ENCODE measurements around the gene PLIN5.
A peak's percentile ranks its signal among the peaks of the same experiment; 100 is the strongest.
"Not testable (repeated sequence)": the region's sequence is repeated elsewhere in the genome, so short reads cannot be mapped to it uniquely, and the experiment has no call there.

The PLIN5 gene

DNA sequence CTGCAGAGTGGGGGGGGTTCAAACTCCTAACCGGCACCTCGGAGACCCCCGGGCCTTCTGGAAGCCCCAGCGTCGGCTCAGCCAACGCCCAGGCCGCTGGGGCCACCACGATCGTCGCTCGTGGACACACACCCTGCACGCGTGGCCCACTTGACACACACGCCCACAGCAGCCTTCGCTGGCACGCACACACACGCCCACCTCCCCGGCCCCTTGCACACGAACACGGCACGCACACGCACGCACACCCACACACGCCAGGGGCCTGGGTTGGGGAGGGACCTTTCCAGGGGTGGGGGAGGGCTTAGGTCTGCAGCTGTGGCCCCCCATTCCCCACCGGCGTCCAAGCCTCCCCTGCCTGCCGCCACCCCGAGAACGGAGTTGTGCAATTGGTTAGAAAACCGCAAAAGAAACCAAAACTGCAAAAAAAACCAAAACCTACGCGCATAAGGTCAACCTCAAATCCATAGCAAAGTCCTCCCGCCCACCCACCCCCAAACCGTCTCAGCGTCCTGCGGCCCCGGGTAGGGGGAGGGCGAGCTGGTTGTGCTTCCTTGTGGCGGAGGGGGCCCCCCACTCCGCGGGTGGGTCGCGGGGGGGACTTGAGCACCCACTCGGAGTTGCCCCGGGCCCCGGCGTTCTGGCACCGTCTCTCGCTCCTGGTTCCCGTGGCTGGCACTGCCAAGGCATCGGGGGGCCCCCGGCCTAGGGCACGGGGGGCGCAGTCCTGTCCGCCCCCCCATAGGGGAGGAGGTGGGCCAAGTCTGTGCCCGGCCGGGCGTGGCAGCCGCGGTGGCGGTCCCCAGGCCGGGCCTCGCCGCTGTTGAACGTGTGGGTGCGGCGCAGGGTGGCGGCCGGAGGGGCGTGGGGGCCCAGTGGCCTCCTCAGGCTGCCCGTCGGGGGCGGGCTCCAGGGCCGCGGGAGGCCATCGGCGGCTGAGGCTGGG is 8.1 kb upstream of the PLIN5 start:
- DNase-seq: no peak

DNA sequence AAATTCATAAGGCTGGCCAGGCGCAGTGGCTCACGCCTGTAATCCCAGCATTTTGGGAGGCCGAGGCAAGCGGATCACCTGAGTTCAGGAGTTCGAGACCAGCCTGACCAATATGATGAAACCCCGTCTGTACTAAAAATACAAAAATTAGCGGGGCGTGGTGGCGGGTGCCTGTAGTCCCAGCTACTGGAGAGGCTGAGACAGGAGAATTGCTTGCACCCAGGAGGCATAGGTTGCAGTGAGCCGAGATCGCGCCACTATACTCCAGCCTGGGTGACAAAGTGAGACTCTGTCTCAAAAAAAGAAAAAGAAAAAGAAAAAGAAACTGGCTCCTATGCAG is 6.8 kb upstream of the PLIN5 start:
- DNase-seq: not testable (repeated sequence)

- DNase-seq: no peak
Measured at GRCh38 chr19:4541114-4541805, 6.2 kb upstream of the PLIN5 start.

GRCh38 chr19:4539693-4540581 is 4.9 kb upstream of the PLIN5 start, which contains the start of gene LRG1:
LRG1 (minus strand) TSS chr19:4540036; CDS start chr19:4540013, 23 bp downstream.
- peak; percentile 20 for DNase-seq

- no peak for DNase-seq
Measured at GRCh38 chr19:4539169-4539692, 4.2 kb upstream of the PLIN5 start.

DNA sequence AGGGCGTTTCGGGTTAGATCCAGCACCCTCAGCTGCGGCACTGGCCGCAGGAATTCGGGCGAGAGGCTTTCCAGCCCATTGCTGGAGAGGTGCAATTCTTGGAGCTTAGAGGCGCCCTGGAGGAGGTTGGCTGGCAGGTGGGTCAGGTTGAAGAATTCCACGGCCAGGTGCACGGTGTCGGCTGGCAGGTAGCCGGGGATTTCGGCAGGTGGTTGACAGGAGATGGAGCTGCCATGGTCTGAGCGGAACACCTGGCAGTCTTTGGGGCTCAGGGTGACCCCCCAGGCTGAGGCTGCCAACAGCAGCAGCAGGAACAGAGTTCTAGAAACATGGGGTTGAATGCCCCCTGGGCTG is 3.6 kb upstream of the PLIN5 start:
- no peak for DNase-seq

GRCh38 chr19:4537953-4538600 is 3.1 kb upstream of the PLIN5 start:
- DNase-seq: no peak

DNA sequence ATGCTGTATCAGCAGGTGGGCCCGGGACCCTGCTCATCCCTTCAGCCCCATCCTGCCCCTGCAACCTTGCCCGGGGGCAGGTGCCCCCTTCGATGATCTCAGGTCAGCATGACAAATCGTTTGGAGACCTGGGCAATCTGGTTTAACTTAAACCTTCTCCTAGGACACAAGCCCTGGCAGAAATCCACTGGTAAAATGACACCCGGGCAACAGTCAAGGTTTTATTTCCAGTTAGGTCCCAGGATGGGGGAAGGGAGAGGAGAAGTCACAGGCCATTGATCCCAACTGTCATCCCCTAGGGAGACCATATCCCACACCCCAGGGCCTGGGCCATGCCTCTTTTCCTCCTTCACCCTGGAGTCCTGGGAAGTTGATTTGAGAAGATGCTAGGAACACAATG is 1.8 kb upstream of the PLIN5 start:
- DNase-seq: no peak

- DNase-seq: no peak
Measured at GRCh38 chr19:4533835-4534424, 1.1 kb downstream of the PLIN5 start.

DNA sequence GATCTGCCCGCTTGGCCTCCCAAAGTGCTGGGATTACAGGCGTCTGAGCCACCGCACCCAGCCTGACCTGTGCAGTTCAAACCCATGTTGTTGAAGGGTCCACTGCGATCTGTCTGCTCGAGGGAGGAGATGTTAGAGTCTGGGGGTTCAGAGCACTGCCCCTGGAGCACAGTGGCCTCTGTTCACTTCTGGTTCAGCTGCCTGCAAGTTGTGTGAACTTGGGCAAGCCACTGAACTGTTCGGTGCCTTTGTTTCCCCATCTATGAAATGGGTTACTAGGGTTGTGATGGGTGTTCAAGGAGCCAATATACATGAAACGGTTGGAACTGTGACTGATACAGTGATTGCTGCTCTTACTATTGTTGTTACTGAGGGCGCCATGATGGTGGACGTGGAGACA is 1.7 kb downstream of the PLIN5 start:
- DNase-seq: no peak

GRCh38 chr19:4531562-4532165 is 3.4 kb downstream of the PLIN5 start:
- no peak for DNase-seq

- DNase-seq: no peak
Measured at GRCh38 chr19:4529924-4530522, 5.0 kb downstream of the PLIN5 start.

- no peak for DNase-seq
Measured at GRCh38 chr19:4528843-4529242, 6.2 kb downstream of the PLIN5 start.

DNA sequence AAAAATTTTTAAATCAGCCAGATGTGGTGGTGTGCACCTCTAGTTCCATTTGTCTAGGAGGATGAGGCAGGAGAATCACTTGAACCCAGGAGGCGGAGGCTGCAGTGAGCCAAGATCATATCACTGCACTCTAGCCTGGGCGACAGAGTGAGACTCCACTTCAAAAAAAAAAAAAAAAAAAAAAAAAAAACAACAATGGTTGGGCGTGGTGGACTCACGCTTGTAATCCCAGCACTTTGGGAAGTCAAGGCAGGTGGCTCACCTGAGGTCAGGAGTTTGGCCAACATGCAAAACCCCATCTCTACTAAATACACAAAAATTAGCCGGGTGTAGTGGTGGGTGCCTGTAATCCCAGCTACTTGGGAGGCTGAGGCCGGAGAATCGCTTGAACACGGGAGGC is 7.6 kb downstream of the PLIN5 start:
- DNase-seq: not testable (repeated sequence)

DNA sequence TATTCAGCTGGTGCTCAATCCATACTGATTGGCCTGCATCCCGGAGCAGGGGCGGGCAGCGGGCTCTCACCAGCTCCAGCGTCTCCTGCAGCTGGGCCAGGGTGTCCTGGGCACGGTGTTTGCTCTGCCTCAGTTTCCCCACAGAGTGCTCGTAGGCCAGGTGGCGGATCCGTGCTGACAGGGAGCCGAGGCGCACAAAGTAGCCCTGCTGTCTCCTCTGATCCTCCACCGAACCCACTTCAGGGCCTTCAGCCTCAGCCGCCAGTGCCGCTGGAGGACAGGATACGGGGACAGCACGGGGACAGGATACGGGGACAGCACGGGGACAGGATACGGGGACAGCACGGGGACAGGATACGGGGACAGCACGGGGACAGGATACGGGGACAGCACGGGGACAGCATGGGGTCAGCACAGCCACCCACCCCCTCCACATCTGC is 9.4 kb downstream of the PLIN5 start:
- DNase-seq: no peak

GRCh38 chr19:4524808-4525562 is 10.0 kb downstream of the PLIN5 start:
- peak; percentile 57 for DNase-seq

DNA sequence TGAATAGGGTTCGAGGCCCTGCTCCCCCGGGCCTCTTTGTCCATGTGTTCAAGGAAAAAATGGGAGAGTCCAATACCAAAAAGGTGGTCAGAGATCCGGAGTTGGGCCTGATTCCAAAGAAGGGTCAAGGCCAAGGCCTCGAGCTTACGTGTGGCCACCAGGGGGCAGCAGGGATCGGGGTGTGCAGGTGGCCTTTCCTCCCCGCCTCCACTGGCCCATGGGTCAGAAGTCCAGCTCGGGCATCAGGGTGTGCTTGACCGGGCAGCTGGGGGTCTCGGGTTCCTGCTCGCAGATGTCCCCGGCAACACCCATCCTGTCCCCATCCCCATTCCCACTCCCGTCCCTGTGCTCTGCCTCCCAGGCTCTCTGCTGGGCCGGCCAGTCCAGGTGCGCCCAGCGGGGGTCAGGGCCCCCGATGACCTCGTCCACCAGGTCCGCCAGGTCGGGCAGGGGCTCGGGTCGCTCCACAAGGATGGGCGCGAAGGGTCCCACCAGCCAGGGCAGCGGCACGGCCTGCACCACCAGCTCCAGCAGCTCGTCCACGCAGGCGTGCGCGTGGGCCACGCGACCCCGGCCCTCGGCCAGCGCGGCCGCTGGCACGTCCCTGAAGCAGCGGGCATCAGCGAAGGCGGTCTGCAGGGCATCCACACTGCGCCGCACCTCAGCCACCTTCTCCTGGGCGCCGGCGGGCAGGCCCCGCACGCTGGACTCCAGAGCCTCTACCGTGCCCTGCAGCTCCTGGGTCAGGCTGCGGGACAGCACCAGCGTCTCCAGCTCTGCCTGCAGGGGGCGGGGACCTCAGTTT is 11.5 kb downstream of the PLIN5 start:
- DNase-seq: no peak

DNA sequence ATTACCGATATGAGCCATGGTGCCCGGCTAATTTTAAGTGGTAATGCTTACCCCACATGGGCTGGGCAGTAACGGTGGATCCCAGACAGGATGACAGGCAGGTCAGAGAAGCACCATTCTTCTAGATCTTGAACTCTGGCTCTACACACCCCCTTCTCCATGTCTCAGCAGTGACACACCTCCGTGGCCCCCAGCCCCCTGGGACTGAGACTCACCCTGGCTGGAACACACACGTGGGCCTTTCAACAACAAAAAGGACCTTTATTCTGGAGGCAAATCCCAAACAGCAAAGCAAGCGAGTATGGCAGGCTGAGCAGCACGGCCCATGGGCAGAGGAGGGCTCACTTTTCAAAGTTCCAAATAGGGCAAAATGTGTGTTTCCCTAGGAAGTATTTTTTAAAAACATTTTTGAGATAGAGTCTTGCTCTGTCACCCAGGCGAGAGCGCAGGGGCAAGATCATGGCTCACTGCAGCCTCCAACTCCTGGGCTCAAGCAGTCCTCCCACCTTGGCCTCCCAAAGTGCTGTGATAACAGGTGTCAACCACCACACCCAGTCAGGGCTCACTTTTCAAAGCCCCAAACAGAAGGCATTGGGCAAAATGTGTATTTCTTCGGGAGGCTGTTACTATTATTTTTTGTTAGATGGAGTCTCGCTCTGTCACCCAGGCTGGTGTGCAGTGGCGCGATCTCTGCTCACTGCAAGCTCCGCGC is 12.6 kb downstream of the PLIN5 start:
- no peak for DNase-seq

GRCh38 chr19:4521888-4522242 is 13.2 kb downstream of the PLIN5 start:
- DNase-seq: no peak

All from GDM1 (cell line).